Pancreas (tissue), 10 donors: Measurements from ENCODE around the gene AMDHD2. TPM values are rescaled to one million over a fixed set of nuclear protein-coding genes. Genes with fewer than 3 reads are reported as not detected.

ENCODE experiments used
- ATAC-seq, 4 donors: fragments of 200-7000 bp; cut with Tn5 transposase; one replicate each; pipeline versions ENCODE4 v1.8.0 to v1.9.1; 2020; ENCODE audit warnings: mild to moderate bottlenecking in 4 of 4, moderate library complexity in 4 of 4
- DNase-seq, 6 donors: peaks; one replicate each; pipeline ENCODE4 v3.0.0-alpha.2; 2020
- FAIRE-seq: peaks from 2 replicates; lab custom pipeline; 2012; peaks lifted over from hg19 to GRCh38; lab: Jason Lieb, UNC
- H3K27ac ChIP-seq, 4 donors: fragments of 200-600 bp; sonication (generic); 1 replicate in 3 of 4; 2 replicates in 1 of 4; pipeline versions ENCODE4 v1.5.0 to v1.8.0; 2020
- H3K27me3 ChIP-seq, 4 donors: fragments of 200-600 bp; one replicate each; pipeline ENCODE4 v1.8.0; 2021
- H3K36me3 ChIP-seq, 3 donors: fragments of 200-600 bp; sonication (generic) in 1 of 3; one replicate each; pipeline versions ENCODE4 v1.5.0 to v1.8.0; 2020 to 2021
- H3K4me1 ChIP-seq, 3 donors: fragments of 200-600 bp; one replicate each; pipeline ENCODE4 v1.8.0; 2021
- H3K4me3 ChIP-seq, 4 donors: fragments of 200-600 bp; sonication (generic) in 2 of 4; one replicate each; pipeline versions ENCODE4 v1.5.0 to v1.8.0; 2020 to 2021
- H3K9me3 ChIP-seq, 4 donors: fragments of 200-600 bp; one replicate each; pipeline ENCODE4 v1.8.0; 2021
- WGBS, 2 donors: extraction: QIAGEN DNeasy Blood & Tissue Kit; methylation state at CpG; one replicate each; pipeline ENCODE4 v1.1.7; 2013; 5-methylcytosine and 5-hydroxymethylcytosine counted together
- intact Hi-C, 3 donors: fragments of 100-400 bp; cut with DNase I; formaldehyde crosslinking; loops; one replicate each; pipeline versions ENCODE4 v1.11.1 to v1.14.2; 2022
- polyA plus RNA-seq, 2 donors: library from polyadenylated mRNA; stranded (reverse); fragments of 200-250 nt; gene quantifications; one replicate each; pipeline ENCODE4 v1.2.3, GENCODE V29; 2013
- total RNA-seq, 6 donors: library from RNA; stranded (reverse); fragmentation: NEBNext Ultra II Directional in 4 of 6; extraction: Animal tissue kit (Norgen Biotek cat#: 25700) in 4 of 6; gene quantifications; one replicate each; pipeline versions ENCODE4 v1.2.1 to v1.2.4, GENCODE V29; 2021 to 2023
- TF ChIP-seq, protein P1 (sequence below), 4 donors: fragments of 200-600 bp; sonication (generic) in 3 of 4; IDR thresholded peaks; one replicate each; pipeline versions ENCODE4 v1.5.0 to v1.8.0; 2021; ENCODE audit warnings: antibody characterized with exemption in 4 of 4
- donor health status: healthy with polysubstance abuse.
- donor health status: DM: no; HTN: no; CAD: no; lungs with moderate emphysema.
- donor health status: DM: no; HTN: no; CAD: no.
- donor health status: control.
- donor health status: control.
- donor health status: Bipolar disorder and iron deficiency.
- donor health status: DM: yes; HTN: yes; CAD: no.
- donor health status: DM: no; HTN: no; CAD: no.
- donor health status: DM: no; HTN: no; CAD: no.
- donor health status: DM: yes; HTN: yes; CAD: no.

AMDHD2 gene
- total and polyA plus RNA-seq, 8 donors, result 8.0 to 36.3 (median 12.7) TPM

GRCh38 chr16:2494616-2495015 lies 25.6 kb upstream of the AMDHD2 start:
- peaks cover 10 to 17% (median 17%) of the 10 kb centered on the region in 3 donors for H3K4me1 ChIP-seq
- FAIRE-seq, result no peak
- ATAC-seq, result no peak
- H3K4me3 ChIP-seq, result no peak overlapping the region
- WGBS, 2 donors, result 87 to 90% methylated on average over 5 of the region's 5 CpGs
- DNase-seq, result no peak
- H3K27me3 ChIP-seq, result no peaks in the 10 kb centered on the region
- intact Hi-C loops, result loop anchor here in 2 of 3 donors (5.0 to 10.0 kb wide), 3 partner anchors 60 to 190 kb away; partner anchors contain the start of gene ABCA3 (in 1 of the 2)
- H3K27ac ChIP-seq, result no peak overlapping the region
- peaks cover 0 to 25% (median 0%) of the 10 kb centered on the region in 3 donors for H3K36me3 ChIP-seq
- no peaks in the 10 kb centered on the region for H3K9me3 ChIP-seq
- TF ChIP-seq, protein P1, sequence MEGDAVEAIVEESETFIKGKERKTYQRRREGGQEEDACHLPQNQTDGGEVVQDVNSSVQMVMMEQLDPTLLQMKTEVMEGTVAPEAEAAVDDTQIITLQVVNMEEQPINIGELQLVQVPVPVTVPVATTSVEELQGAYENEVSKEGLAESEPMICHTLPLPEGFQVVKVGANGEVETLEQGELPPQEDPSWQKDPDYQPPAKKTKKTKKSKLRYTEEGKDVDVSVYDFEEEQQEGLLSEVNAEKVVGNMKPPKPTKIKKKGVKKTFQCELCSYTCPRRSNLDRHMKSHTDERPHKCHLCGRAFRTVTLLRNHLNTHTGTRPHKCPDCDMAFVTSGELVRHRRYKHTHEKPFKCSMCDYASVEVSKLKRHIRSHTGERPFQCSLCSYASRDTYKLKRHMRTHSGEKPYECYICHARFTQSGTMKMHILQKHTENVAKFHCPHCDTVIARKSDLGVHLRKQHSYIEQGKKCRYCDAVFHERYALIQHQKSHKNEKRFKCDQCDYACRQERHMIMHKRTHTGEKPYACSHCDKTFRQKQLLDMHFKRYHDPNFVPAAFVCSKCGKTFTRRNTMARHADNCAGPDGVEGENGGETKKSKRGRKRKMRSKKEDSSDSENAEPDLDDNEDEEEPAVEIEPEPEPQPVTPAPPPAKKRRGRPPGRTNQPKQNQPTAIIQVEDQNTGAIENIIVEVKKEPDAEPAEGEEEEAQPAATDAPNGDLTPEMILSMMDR (IDR thresholded peaks at IDR 0.05), result no peak

GRCh38 chr16:2495041-2495440 lies 25.1 kb upstream of the AMDHD2 start:
- TF ChIP-seq, protein P1 (IDR thresholded peaks at IDR 0.05), result no peak
- no peak for ATAC-seq
- intact Hi-C loops, result loop anchor here in 2 of 3 donors (5.0 to 10.0 kb wide), 3 partner anchors 60 to 190 kb away; partner anchors contain the start of gene ABCA3 (in 1 of the 2)
- Histone ChIP-seq H3K27ac (no peak overlapping the region), H3K4me3 (no peak overlapping the region), H3K9me3 (no peaks in the 10 kb centered on the region), H3K27me3 (no peaks in the 10 kb centered on the region), H3K4me1 (peaks cover 10 to 17% (median 17%) of the 10 kb centered on the region in 3 donors), H3K36me3 (peaks cover 0 to 25% (median 0%) of the 10 kb centered on the region in 3 donors)
- DNase-seq, result peak in 1 of 6 donors; percentile 11
- WGBS, 2 donors, result 90 to 95% methylated on average over 5 of the region's 5 CpGs
- FAIRE-seq, result no peak

DNA sequence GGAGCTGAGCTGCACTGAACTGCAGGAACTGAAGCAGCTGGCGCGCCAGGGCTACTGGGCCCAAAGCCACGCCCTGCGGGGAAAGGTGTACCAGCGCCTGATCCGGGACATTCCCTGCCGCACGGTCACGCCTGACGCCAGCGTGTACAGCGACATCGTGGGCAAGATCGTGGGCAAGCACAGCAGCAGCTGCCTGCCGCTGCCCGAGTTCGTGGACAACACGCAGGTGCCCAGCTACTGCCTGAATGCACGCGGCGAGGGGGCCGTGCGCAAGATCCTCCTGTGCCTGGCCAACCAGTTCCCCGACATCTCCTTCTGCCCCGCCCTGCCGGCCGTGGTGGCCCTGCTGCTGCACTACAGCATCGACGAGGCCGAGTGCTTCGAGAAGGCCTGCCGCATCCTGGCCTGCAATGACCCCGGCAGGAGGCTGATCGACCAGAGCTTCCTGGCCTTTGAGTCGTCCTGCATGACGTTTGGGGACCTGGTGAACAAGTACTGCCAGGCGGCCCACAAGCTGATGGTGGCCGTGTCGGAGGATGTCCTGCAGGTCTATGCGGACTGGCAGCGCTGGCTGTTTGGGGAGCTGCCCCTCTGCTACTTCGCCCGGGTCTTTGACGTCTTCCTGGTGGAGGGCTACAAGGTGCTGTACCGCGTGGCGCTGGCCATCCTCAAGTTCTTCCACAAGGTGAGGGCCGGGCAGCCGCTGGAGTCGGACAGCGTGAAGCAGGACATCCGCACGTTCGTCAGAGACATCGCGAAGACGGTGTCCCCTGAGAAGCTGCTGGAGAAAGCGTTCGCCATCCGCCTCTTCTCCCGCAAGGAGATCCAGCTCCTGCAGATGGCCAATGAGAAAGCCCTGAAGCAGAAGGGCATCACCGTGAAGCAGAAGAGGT lies 23.7 kb upstream of the AMDHD2 start:
- DNase-seq, result peak in 2 of 6 donors; percentile 54 to 73
- Histone ChIP-seq H3K4me3 (no peak overlapping the region), H3K27me3 (no peaks in the 10 kb centered on the region), H3K9me3 (no peaks in the 10 kb centered on the region), H3K36me3 (peaks cover 0 to 18% (median 0%) of the 10 kb centered on the region in 3 donors), H3K4me1 (peaks cover 17 to 18% (median 17%) of the 10 kb centered on the region in 3 donors), H3K27ac (peak overlapping the region; percentile 13 to 33 (median 18))
- intact Hi-C loops, result loop anchor here in 2 of 3 donors (5.0 to 10.0 kb wide), 3 partner anchors 62 to 192 kb away; partner anchors contain the start of gene ABCA3 (in 1 of the 2)
- no peak for FAIRE-seq
- TF ChIP-seq, protein P1 (IDR thresholded peaks at IDR 0.05), result no peak
- no peak for ATAC-seq
- WGBS, 2 donors, result 94% methylated on average over 62 of the region's 62 CpGs

DNA sequence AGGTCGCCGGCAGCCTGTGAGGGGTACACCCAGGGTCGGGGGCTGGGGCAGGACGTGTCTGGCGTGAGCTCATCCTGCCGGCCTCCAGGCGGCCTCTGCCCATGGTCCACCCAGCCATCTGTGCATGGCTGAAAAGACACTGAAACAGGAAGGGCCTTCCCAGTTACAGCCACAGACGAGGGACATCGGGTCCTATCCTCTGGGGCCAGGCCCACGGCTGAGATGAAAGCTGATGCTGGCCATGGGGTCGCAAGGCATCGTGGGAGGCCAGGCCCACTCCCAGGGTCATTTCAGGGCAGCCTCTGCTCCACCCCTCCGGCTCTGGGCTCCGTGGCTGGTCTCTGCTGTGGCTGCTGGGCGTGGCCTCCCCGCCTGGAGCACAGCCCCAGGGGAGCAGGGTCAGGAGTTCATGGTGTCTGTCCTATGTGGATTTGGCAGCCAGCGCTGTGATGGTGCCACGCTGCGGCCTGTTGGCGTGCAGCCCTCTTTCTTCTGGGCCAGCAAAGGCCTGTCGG lies 23.0 kb upstream of the AMDHD2 start:
- H3K9me3 ChIP-seq, result no peaks in the 10 kb centered on the region
- H3K27ac ChIP-seq, result peak overlapping the region; percentile 13 to 33 (median 18)
- peaks cover 0 to 18% (median 0%) of the 10 kb centered on the region in 3 donors for H3K36me3 ChIP-seq
- WGBS, 2 donors, result 64 to 66% methylated on average over 21 of the region's 21 CpGs
- TF ChIP-seq, protein P1 (IDR thresholded peaks at IDR 0.05), result no peak
- H3K4me3 ChIP-seq, result no peak overlapping the region
- H3K4me1 ChIP-seq, result peaks cover 21 to 22% (median 21%) of the 10 kb centered on the region in 3 donors
- DNase-seq (peak in 4 of 6 donors; percentile 37 to 75 (median 60)), FAIRE-seq (no peak), ATAC-seq (peak in 3 of 4 donors; percentile 14 to 28 (median 16))
- H3K27me3 ChIP-seq, result no peaks in the 10 kb centered on the region
- intact Hi-C loops, result loop anchor here in 2 of 3 donors (5.0 to 10.0 kb wide), 3 partner anchors 62 to 192 kb away; partner anchors contain the start of gene ABCA3 (in 1 of the 2)
